ENCODE measurements around the gene DPYSL4.

The DPYSL4 gene

GRCh38 chr10:132200344-132201110 is 13.8 kb downstream of the DPYSL4 start:
- TF ChIP-seq CTCF (IDR thresholded peaks at IDR 0.05) = no peak

- no peak for TF ChIP-seq CTCF (IDR thresholded peaks at IDR 0.05)
Measured at GRCh38 chr10:132201111-132201969, 14.6 kb downstream of the DPYSL4 start.

- TF ChIP-seq CTCF (IDR thresholded peaks at IDR 0.05) = no peak
Measured at GRCh38 chr10:132202070-132202970, 15.6 kb downstream of the DPYSL4 start.

- TF ChIP-seq CTCF (IDR thresholded peaks at IDR 0.05) = no peak
Measured at GRCh38 chr10:132203256-132204077, 16.7 kb downstream of the DPYSL4 start.

GRCh38 chr10:132204078-132204780 is 17.5 kb downstream of the DPYSL4 start:
- no peak for TF ChIP-seq CTCF (IDR thresholded peaks at IDR 0.05)

GRCh38 chr10:132204781-132205473 is 18.2 kb downstream of the DPYSL4 start:
- no peak for TF ChIP-seq CTCF (IDR thresholded peaks at IDR 0.05)

All from LNCAP (cell line).